ENCODE results near the gene ARHGEF3.
A peak's percentile ranks its signal among the peaks of the same experiment; 100 is the strongest.

ARHGEF3 gene

DNA sequence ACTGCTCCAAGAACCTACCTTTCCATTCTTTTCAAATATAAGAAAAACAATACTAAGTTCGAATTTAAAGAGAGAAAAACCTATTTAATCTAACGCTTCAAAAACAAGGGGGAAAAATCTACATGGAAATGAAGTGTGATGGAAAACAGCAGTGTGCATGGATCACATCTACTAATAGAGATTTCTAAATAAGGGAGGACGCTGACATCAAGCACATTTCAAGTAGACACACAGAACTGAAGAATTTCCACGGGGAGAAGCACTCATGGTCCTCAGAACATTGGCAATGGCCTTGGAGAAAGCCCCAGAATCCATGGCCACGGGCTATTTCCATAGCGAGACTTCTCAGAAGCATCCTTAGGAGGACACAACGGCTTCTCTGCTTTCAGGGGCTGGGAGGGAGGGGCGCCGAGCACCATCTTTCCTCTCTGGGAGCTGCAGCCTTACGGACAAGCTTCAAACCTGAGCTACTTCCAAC is 119.7 kb downstream of the ARHGEF3 start:
- peak overlapping the region; percentile 89 for H3K4me3 ChIP-seq (ENCODE audit: low read depth, low read length)
- DNase-seq (ENCODE audit: low read depth) = no peak
- TF ChIP-seq POLR2A (IDR thresholded peaks at IDR 0.05; ENCODE audit: extremely low read depth, insufficient read length) = no peak
- TF ChIP-seq, protein P1, sequence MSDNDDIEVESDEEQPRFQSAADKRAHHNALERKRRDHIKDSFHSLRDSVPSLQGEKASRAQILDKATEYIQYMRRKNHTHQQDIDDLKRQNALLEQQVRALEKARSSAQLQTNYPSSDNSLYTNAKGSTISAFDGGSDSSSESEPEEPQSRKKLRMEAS (IDR thresholded peaks at IDR 0.05; ENCODE audit: low read depth, low read length) = no peak
- no peak for TF ChIP-seq MYC (IDR thresholded peaks at IDR 0.05; ENCODE audit: low read depth, low read length)
- TF ChIP-seq, protein P2, sequence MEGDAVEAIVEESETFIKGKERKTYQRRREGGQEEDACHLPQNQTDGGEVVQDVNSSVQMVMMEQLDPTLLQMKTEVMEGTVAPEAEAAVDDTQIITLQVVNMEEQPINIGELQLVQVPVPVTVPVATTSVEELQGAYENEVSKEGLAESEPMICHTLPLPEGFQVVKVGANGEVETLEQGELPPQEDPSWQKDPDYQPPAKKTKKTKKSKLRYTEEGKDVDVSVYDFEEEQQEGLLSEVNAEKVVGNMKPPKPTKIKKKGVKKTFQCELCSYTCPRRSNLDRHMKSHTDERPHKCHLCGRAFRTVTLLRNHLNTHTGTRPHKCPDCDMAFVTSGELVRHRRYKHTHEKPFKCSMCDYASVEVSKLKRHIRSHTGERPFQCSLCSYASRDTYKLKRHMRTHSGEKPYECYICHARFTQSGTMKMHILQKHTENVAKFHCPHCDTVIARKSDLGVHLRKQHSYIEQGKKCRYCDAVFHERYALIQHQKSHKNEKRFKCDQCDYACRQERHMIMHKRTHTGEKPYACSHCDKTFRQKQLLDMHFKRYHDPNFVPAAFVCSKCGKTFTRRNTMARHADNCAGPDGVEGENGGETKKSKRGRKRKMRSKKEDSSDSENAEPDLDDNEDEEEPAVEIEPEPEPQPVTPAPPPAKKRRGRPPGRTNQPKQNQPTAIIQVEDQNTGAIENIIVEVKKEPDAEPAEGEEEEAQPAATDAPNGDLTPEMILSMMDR (IDR thresholded peaks at IDR 0.05; ENCODE audit: low read depth, low read length) = no peak

DNA sequence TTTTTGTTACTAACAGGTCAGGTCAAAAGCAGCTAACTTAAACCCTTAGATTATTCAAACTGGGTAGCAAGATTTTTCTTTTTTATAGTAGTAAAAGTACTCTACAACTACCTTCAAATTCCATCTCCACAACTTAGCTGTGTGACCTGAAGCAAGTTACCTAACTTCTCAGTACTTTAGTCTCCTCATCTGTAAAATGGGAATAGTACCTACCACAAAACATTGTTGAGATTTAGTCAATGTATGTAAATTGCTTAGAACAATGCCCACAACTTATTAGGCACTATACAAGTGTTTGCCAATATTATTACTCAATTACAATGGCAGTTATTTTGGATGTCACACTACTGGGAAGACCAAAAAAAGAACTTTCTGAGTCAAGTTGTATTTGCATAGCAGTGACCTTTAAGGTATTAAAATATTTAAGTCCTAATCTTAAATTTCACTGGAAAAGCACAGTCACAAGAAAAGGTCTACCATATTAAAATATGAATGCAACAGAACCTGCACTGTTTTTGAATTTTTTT is 121.6 kb downstream of the ARHGEF3 start:
- peak overlapping the region; percentile 89 for H3K4me3 ChIP-seq (ENCODE audit: low read depth, low read length)
- no peak for DNase-seq (ENCODE audit: low read depth)
- no peak for TF ChIP-seq MYC (IDR thresholded peaks at IDR 0.05; ENCODE audit: low read depth, low read length)
- TF ChIP-seq, protein P1 (IDR thresholded peaks at IDR 0.05; ENCODE audit: low read depth, low read length) = no peak
- no peak for TF ChIP-seq POLR2A (IDR thresholded peaks at IDR 0.05; ENCODE audit: extremely low read depth, insufficient read length)
- TF ChIP-seq, protein P2 (IDR thresholded peaks at IDR 0.05; ENCODE audit: low read depth, low read length) = no peak

Measured in NB4 (cell line).